Measurements from ENCODE around the gene UBR7.
"Not testable (repeated sequence)": the region's sequence is repeated elsewhere in the genome, so short reads cannot be mapped to it uniquely, and the experiment has no call there.

Gene UBR7, protein sequence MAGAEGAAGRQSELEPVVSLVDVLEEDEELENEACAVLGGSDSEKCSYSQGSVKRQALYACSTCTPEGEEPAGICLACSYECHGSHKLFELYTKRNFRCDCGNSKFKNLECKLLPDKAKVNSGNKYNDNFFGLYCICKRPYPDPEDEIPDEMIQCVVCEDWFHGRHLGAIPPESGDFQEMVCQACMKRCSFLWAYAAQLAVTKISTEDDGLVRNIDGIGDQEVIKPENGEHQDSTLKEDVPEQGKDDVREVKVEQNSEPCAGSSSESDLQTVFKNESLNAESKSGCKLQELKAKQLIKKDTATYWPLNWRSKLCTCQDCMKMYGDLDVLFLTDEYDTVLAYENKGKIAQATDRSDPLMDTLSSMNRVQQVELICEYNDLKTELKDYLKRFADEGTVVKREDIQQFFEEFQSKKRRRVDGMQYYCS
- total RNA-seq: 19.1 to 39.5 reads per million in 2 donors

DNA sequence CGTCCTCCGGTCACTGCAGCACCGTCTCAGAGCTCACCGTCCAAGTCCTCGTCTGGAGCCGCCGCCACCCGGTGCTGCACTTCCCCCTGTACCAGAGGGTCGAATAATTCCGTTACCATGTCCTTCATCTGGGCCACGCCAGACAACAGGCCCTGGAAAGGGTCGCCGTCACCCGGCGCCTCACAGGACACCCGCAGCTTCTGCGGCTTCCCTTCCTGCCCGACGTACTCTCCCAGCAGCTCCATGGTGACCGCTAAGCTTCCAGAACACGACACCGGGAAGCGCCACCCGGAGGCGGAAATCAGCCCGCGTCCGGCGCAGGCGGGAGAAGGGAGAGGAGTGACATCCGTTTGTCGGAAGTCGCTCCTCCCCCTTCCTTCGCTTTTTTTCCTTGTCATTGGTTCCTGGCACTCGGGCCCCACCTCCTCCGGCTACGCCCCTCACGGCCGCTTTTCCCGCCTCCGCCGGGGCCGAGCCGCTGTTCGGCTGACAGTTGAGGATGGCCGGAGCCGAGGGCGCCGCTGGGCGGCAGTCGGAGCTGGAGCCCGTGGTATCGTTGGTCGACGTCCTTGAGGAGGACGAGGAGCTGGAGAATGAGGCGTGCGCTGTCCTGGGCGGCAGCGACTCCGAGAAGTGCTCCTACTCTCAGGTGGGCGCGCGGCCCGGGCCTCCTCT, at the start of gene UBR7, which contains the start of gene GON7:
Gene UBR7, plus strand, starts transcription at position 464 of the 675 bp plus-strand sequence. Its CDS starts 36 bp downstream, at position 500.
Gene GON7, minus strand, starts transcription at position 273 of the 675 bp plus-strand sequence. Its CDS starts 28 bp downstream, at position 245.
- peak; percentile 81 for DNase-seq

DNA sequence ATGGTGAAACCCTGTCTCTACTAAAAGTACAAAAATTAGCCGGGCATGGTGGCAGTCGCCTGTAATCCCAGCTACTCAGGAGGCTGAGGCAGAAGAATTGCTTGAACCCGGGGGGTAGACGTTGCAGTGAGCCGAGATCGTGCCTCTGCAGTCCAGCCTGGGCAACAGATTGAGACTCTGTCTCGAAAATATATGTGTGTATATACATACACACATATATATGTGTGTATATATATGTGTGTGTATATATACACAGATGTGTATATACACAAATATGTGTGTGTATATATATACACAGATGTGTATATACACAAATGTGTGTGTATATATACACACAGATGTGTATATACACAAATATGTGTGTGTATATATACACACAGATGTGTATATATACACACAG, 48.7 kb upstream of the UBR7 start:
- not testable (repeated sequence) for DNase-seq

DNA sequence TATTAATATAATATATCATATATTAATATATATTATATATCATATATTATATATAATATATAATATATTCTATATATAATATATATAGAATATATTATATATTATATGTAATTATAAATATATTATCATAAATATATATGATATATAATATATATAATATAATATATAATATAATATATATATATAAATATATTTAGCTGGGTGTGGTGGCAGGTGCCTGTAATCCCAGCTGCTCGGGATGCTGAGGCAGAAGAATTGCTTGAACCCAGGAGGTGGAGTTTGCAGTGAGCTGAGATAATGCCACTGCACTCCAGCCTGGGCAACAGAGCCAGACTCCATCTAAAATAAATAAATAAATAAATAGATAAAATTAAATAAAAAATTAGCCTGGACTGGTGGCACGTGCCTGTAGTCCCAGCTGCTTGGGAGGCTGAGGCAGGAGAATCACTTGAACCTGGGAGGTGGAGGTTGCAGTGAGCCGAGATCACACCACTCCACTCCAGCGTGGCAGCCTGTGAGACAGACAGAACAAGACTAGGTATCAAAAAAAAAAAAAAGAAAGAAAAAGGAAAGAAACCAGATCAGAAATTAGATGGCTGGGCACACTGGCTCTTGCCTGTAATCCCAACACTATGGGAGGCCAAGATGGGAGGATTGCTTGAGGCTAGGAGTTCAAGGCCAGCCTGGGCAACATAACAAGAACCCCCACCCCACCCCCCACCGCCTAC, 47.3 kb upstream of the UBR7 start:
- not testable (repeated sequence) for DNase-seq

DNA sequence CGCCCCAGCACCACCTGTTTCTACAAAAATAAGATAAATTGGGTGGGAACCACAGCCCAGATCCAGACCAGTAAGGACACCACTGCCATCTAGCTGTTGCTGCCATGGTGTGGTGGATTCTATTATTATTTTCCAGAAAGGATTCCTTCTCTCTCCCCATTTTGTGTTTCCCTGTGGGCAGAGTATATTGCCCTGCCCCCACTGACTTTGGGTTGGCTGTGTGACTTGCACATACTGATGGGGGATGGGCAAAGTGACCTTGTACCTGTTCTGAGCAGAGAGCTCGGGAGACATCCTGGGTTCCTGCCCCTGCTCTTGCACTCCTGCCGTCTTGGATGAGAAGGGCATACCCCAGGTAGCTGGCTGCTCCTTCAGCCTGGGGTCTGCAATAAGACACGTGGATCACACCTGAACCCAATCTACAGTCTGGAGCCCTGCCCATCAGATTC, 46.7 kb upstream of the UBR7 start:
- DNase-seq: no peak

DNA sequence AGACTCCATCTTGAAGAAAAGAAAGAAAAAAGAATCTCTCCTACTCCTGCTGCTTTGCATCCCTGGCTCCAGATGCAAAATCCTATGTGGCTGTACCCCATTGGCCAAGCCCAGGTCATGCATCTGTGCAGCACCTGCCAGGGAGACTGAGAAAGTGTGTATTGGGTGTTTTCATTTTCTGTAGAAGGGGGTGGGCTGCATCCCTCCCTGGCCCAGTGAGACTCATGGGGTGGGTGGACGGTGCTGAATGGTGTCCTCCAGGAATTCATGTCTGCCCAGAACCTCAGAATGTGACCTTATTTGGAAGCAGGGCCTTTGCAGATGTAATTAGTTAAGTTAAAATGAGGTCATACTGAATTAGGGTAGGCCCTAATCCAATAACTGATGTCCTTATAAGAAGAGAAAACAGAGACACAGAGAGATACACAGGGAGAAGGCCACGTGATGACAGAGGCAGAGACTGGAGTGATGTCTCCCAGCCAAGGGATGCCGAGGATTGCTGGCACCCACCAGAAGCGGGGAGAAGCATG, 45.6 kb upstream of the UBR7 start:
- DNase-seq: no peak

DNA sequence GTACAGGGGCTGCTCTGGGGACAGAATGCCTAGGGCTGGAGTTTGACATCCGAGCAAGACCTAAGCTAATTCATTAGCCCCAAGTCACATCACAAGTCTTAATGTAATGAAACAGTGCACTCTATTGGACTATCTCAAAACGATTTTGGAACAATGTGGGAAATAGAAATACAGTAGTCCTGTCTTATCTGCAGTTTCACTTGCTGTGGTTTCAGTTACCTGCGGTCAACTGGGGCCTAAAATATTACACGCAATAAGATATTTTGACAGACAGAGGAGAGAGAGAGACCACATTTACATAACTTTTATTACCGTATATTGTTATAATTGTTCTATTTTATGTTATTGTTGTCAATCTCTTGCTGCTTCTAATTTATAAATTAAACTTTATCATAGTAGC, 43.5 kb upstream of the UBR7 start:
- DNase-seq: no peak

DNA sequence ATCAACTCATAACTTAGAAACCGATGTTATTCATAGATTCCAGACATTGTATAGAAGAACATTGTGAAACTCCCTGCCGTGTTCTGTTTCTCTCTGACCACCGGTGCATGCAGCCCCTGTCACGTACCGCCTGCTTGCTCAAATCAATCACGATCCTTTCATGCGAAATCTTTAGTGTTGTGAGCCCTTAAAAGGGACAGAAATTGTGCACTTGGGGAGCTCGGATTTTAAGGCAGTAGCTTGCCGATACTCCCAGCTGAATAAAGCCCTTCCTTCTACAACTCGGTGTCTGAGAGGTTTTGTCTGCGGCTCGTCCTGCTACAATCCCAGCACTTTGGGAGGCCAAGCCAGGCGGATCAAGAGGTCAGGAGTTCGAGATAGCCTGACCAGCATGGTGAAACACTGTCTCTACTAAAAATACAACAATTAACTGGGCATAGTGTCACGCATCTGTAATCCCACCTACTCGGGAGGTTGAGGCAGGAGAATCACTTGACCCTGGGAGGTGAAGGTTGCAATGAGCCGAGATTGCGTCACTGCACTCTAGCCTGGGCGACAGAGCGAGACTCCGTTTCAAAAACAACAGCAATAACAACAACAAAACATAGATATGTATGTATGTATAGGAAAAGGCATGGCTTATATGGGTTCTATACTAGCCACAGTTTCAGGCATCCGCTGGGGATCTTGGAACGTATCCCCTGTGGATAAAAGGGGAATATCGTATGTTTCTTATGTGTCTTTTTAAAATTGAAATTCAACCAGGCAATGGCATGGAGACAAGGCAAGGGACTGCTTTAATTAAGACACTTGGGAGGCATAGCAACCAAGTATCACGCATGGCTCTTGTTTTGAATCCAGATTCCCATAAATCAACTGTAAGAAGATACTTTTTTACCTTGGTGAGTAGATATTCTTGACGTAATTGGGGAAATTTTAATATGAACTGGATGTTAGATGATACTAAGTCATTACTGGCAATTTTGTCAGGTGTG, 41.5 kb upstream of the UBR7 start:
- not testable (repeated sequence) for DNase-seq

DNA sequence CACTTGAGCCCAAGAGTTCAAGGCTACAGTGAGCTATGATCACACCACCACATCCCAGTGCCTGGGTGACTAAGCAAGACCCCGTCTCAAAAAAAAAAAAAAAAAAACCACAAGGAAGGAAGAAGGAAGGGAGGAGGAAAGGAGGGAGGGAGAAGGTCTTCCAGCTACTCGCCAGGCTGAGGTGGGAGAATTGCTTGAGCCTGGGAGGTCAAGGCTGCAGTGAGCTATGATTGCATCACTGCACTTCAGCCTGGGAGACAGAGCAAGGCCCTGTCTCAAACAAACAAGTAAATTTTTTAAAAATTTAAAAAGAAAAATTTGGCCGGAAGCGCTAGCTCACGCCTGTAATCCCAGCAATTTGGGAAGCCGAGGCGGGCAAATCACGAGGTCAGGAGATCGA, 38.4 kb upstream of the UBR7 start:
- not testable (repeated sequence) for DNase-seq

DNA sequence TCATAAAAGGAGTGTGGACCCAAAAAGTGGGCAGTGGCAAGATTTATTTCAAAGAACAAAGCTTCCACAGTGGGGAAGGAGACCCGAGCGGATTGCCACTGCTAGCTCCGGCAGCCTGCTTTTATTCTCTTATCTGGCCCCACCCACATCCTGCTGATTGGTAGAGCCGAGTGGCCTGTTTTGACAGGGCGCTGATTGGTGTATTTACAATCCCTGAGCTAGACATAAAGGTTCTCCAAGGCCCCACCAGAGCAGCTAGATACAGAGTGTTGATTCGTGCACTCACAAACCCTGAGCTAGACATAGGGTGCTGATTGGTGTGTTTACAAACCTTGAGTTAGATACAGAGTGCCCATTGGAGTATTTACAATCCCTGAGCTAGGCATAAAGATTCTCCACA, 37.4 kb upstream of the UBR7 start:
- DNase-seq: not testable (repeated sequence)

DNA sequence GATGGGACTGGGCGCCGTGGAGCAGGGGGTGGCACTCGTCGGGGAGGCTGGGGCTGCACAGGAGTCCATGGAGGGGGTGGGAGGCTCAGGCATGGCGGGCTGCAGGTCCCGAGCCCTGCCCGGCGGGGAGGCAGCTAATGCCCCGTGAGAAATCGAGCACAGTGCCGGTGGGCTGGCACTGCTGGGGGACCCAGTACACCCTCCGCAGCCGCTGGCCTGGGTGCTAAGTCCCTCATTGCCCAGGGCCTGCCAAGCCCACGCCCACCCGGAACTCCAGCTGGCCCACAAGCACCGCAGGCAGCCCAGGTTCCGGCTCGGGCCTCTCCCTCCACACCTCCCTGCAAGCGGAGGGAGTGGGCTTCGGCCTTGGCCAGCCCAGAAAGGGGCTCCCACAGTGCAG, 36.9 kb upstream of the UBR7 start:
- not testable (repeated sequence) for DNase-seq

DNA sequence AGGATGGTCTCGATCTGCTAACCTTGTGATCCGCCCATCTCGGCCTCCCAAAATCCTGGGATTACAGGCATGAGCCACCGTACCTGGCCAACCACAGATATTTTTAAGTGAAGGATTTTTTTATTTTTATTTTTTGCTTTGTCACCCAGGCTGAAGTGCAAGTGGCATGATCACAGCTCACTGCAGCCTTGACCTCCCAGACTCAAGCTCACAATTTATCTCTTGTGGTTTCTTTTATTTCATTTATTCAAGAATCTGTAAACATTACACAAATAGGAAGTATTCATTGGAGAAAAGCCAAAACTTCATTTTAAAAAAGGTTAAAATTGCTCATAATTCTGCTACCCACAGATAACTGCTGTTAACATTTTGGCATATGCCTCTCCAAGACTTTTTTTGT, 35.7 kb upstream of the UBR7 start:
- no peak for DNase-seq

DNA sequence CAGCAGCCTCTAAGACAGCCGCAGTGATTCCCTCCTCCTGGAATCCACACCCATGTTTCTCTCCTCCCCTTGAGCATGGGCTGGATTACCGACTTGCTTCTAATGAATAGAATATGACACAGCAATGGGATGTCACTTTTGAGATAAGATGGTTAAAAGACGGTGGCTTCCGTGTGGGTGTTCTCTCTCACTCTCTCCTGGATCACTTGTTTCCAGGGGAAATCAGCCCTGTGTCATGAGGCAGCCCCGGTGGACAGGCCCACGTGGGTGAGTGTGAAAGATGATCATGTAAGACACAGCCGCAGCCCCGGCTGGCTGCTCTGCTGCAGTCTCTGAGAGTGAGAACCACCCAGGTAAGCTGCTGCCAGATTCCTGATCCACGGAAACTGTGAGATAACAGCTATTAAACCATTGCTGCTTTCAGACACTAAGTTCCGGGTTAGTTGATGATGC, 33.1 kb upstream of the UBR7 start:
- no peak for DNase-seq

DNA sequence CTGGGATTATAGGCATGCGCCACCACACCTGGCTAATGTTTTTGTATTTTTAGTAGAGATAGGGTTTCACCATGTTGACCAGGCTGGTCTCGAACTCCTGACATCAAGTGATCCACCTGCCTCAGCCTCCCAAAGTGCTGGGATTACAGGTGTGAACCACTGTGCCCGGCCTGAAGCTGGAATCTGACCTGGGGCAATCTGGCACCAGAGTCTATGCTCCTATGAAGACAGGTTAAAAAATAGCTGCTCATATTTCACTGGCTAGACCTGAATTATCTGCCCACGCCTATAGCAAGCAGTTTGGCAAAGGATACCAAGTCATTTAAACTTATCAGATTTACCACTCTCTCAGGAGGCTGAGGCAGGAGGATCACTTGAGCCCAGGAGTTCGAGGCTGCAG, 32.3 kb upstream of the UBR7 start:
- DNase-seq: not testable (repeated sequence)

DNA sequence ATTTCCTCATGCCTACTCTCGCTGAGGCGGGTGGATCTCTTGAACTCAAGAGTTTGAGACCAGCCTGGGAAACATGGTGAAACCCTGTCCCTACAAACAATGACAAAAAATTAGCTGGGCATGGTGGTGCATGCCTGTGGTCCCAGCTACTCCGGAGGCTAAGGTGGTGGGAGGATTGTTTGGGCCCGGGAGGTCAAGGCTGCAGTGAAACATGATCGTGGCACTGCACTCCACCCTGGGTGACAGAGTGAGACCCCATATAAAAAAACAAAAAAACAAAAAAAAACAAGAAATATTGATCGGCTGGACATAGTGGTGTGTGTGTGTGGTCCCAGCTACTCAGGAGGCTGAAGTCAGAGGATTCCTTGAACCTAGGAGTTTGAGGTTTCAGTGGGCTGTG, 31.6 kb upstream of the UBR7 start:
- no peak for DNase-seq

DNA sequence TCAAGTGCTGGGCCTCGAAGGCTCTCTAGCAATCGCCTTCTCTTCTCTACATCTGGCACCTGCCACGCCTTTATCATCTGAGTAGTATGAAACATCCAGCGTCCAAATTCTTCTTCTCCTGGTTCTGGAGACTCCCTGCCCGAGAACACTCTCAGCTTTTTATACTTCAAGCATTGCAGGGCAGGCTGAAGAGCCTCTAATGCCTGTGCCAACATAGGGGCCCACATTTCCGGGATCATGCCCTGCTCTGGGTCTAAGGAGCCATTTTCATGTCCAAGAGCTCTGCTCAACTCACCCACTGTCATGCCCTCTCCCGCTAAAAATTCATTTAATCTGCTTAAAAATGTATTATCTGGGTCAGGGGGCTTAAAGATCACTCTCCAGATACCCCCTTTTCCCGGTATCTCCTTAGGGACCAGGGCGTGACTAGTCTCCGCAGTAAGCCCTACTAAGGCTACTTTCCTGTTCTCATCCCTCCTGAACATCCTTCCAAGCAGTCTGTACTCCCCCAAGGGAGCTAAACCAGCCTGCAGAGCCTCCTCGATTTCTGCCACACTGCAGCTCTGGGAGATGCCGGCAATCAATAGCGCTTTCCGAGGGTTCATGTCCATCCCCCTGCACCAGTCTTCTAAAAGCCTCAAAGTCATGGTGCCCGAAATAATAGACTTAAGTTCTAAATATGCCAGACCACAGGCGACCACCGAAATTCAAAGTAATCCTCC, 23.3 kb upstream of the UBR7 start:
- no peak for DNase-seq

DNA sequence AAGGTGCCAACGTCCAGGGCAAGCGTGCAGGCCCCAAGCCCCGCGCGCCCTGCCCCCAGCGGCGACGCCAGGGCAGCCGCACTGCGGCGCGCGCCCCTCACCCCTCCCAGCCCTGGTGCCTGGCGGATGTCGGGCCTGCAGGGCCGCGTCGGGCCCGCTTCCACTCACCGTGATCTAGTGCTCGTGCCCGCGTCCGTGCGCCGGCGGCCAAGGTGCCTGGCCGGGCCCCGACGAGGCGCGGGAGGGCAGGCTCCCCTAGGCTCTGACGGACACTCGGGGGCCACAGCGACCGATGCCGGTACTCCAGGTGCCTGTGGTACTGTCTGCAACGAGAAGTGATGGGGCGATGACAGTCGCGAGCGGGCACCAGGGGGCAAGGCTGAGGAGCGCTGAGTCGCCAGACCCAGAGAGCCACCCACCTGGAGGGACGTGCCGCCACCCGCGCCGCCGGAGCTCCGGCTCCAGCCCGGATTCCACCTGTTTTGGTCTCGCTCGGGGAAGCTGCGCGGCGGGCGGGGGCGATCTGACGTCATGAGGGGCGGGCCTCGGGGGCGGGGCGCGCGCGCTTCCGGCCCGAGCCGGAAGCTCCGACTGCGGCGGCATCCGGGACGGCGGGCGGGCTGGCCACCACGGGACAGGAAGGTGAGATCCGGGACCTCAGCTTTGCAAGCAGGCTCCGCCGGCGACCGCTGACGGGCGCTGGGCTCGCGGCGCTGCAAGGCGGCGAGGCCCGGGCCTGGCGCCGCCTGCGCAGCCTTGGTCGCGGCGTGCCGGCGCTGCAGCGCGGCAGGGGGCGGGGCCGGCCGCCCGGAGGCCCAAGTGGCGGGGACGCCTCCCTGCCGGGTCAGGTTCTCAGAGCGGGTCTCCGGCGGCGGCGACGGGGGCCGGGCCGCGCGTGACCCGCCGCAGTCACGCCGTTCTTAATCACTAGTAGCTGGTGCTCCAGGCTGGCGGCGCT, 22.4 kb upstream of the UBR7 start, which contains the start of the genes LYSET and MOAP1:
Gene LYSET, plus strand, starts transcription at position 927 of the 958 bp plus-strand sequence. CDS start 89 bp downstream, outside the sequence.
Gene MOAP1, minus strand, starts transcription at position 507 of the 958 bp plus-strand sequence. CDS start 655 bp downstream, outside the sequence.
- peak; percentile 89 for DNase-seq

DNA sequence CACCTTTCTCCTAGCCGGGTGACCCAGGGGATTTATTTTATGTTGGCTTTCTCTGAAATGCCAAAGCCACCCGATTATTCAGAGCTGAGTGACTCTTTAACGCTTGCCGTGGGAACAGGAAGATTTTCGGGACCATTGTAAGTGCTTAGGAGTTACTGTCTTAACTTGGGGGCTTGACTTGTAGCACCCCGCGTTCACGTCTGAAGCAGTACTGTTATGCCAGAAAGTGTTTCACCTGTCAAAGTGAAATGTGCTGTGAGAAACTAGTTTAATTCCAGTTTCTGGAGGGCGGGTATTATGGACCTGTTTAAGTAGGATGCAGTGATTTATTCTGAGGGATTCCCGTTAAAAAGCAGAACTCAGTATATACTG, 21.7 kb upstream of the UBR7 start:
- no peak for DNase-seq

DNA sequence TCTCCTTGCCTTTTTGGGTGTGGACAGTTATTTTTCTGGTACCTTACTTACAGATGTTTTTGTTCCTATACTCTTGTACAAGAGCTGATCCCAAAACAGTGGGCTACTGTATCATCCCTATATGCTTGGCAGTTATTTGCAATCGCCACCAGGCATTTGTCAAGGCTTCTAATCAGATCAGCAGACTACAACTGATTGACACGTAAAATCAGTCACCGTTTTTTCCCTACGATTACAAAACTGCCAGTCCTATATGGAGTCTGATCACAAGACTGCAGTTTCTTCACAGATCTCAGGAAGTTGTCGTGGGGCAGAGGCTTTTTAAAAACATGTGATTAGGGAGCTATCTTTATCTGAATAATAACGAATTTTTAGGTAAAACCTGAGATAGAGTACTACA, 20.6 kb upstream of the UBR7 start:
- no peak for DNase-seq

DNA sequence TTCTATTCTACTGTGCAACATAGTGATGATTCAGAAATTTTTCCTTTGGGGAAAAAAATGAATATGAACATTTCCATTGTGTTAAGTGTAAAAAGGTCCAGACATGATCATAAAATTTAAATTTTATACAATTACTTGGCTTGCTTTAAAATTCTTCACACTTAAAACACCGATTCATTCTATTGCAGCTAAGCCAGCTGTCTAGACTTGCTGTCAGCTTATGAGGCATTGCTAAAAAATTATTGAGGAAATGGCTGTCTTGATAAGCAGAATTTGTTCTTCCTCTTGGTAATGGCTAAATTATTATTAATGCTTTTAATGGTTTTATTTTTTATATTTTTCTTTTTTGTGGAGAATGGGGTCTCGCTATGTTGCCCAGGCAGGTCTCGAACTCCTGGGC, 20.1 kb upstream of the UBR7 start:
- no peak for DNase-seq

All from T-helper 9 cell (primary cell).